Ovary (tissue), 9 donors: ENCODE measurements around the gene A1BG. TPM values are rescaled to one million over a fixed set of nuclear protein-coding genes. Genes with fewer than 3 reads are reported as not detected.
"Not testable (repeated sequence)": the region's sequence is repeated elsewhere in the genome, so short reads cannot be mapped to it uniquely, and the experiment has no call there.

Experiments
- DNase-seq, 5 donors: peaks; one replicate each; pipeline ENCODE4 v3.0.0-alpha.2; 2019 to 2020
- H3K27ac ChIP-seq, 2 donors: fragments of 200-600 bp; one replicate each; pipeline versions ENCODE4 v1.5.1 to v1.8.0; 2019 to 2022
- H3K27me3 ChIP-seq: fragments of 200-600 bp; one replicate; pipeline ENCODE4 v1.8.0; 2022
- H3K36me3 ChIP-seq: fragments of 200-600 bp; sonication (generic); one replicate; pipeline ENCODE4 v1.5.1; 2019
- H3K4me1 ChIP-seq: one replicate; pipeline ENCODE4 v1.8.1; 2013; ENCODE audit warnings: mild to moderate bottlenecking, moderate library complexity; ENCODE audit not compliant: insufficient read depth
- H3K4me3 ChIP-seq: fragments of 200-600 bp; sonication (generic); one replicate; pipeline ENCODE4 v1.5.1; 2017
- H3K9me3 ChIP-seq, 2 donors: fragments of 200-600 bp in 1 of 2; sonication (generic) in 1 of 2; one replicate each; pipeline versions ENCODE4 v1.5.1 to v1.8.1; 2013 to 2019; ENCODE audit warnings: mild to moderate bottlenecking in 1 of 2, moderate library complexity in 1 of 2
- CTCF ChIP-seq, 3 donors: fragments of 450-650 bp in 2 of 3; fragments of 200-600 bp in 1 of 3; IDR thresholded peaks; one replicate each; pipeline versions ENCODE4 v1.5.1 to v1.8.0; 2016 to 2022; ENCODE audit warnings: antibody characterized with exemption in 3 of 3, mild to moderate bottlenecking in 1 of 3
- EP300 ChIP-seq: sonication (generic); formaldehyde crosslinking; IDR thresholded peaks from one replicate; pipeline ENCODE4 v1.6.1; 2017; ENCODE audit warnings: antibody characterized with exemption
- POLR2A ChIP-seq: fragments of 450-650 bp; IDR thresholded peaks from one replicate; pipeline ENCODE4 v1.6.1; 2017; ENCODE audit warnings: antibody characterized with exemption, mild to moderate bottlenecking, moderate library complexity
- WGBS, 3 donors: extraction: QIAGEN DNeasy Blood & Tissue Kit in 1 of 3; methylation state at CpG; one replicate each; pipeline versions ENCODE4 v1.1.5 to v1.1.7; 2013 to 2017; 5-methylcytosine and 5-hydroxymethylcytosine counted together
- intact Hi-C, 4 donors: fragments of 100-400 bp; cut with DNase I; formaldehyde crosslinking; loops; one replicate each; pipeline versions ENCODE4 v1.11.0 to v1.15.1; 2022 to 2023
- polyA plus RNA-seq, 2 donors: library from polyadenylated mRNA; stranded (reverse); fragments of 200-250 nt in 1 of 2; fragments of 350-450 nt in 1 of 2; fragmentation: Illumina TruSeq in 1 of 2; extraction: RNeasy Lipid Tissue Mini Kit (QIAGEN cat#74804) in 1 of 2; gene quantifications; one replicate each; pipeline ENCODE4 v1.2.3, GENCODE V29; 2013 to 2014
- total RNA-seq, 7 donors: library from RNA; depleted of rRNA in 2 of 7; stranded (reverse); fragments of >200 nt in 2 of 7; fragmentation: NEBNext Ultra II Directional in 3 of 7; extraction: Animal tissue kit (Norgen Biotek cat#: 25700) in 3 of 7; gene quantifications; one replicate each; pipeline versions ENCODE4 v1.1.0 to v1.2.4, GENCODE V29; 2016 to 2023
- donor health status: DM: no; HTN: no; CAD: no; lungs with moderate emphysema.
- donor health status: DM: no; HTN: no; CAD: no.
- donor health status: Bipolar disorder and iron deficiency.
- donor health status: DM: yes; HTN: yes; CAD: no.
- donor health status: DM: no; HTN: no; CAD: no.
- donor health status: DM: yes; HTN: yes; CAD: no.

Gene A1BG
- total and polyA plus RNA-seq, 9 donors: 0.38 to 32.4 (median 4.8) TPM

DNA sequence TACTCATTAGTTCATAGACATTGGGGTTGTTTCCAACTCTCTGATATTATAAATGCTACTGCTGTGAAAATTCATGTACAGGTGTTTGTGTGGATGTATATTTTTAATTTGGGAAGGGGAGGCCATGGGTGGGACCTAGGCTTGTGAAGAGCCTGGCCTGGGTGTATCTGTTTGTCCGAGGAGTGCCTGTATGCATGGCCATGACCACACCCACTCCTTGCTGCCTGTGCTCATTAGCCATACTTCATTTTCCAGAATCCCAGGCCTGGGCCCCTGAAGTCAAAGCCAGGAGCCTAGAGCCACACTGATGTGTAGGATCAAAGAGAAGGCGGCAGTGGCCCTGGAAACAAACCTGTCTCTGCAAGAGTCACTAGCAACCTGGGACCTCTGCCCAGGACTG, 37.7 kb downstream of the A1BG start:
- intact Hi-C loops: no loop called here
- WGBS, 3 donors: 93 to 97% (median 95%) methylated on average over 2 of the region's 2 CpGs
- Histone ChIP-seq H3K4me1 (no peaks in the 10 kb centered on the region), H3K36me3 (no peaks in the 10 kb centered on the region), H3K27ac (no peak overlapping the region), H3K9me3 (no peaks in the 10 kb centered on the region), H3K4me3 (no peak overlapping the region), H3K27me3 (no peaks in the 10 kb centered on the region)
- TF ChIP-seq EP300: no peak
- TF ChIP-seq CTCF (IDR thresholded peaks at IDR 0.05): no peak
- no peak for TF ChIP-seq POLR2A
- DNase-seq: no peak

GRCh38 chr19:58311345-58311865, 41.9 kb downstream of the A1BG start:
- no peaks in the 10 kb centered on the region for H3K9me3 ChIP-seq
- DNase-seq: no peak
- TF ChIP-seq CTCF (IDR thresholded peaks at IDR 0.05): no peak
- no peak for TF ChIP-seq POLR2A
- no peak for TF ChIP-seq EP300
- no peaks in the 10 kb centered on the region for H3K36me3 ChIP-seq
- H3K27ac ChIP-seq: no peak overlapping the region
- H3K27me3 ChIP-seq: no peaks in the 10 kb centered on the region
- WGBS, 3 donors: 93 to 95% (median 93%) methylated on average over 7 of the region's 7 CpGs
- H3K4me1 ChIP-seq: no peaks in the 10 kb centered on the region
- no peak overlapping the region for H3K4me3 ChIP-seq
- intact Hi-C loops: no loop called here

- H3K27ac ChIP-seq, H3K27me3 ChIP-seq, intact Hi-C loops, H3K4me3 ChIP-seq, H3K36me3 ChIP-seq, H3K9me3 ChIP-seq, H3K4me1 ChIP-seq: not testable (repeated sequence)
- DNase-seq: peak in 1 of 5 donors; percentile 52
- TF ChIP-seq CTCF (IDR thresholded peaks at IDR 0.05): peak in 1 of 3 donors; percentile 11
- WGBS, 3 donors: 60 to 69% (median 62%) methylated on average over 13 of the region's 13 CpGs
Measured at GRCh38 chr19:58310685-58311084, 42.6 kb downstream of the A1BG start.

GRCh38 chr19:58307736-58308135, 45.6 kb downstream of the A1BG start:
- H3K27me3 ChIP-seq: no peaks in the 10 kb centered on the region
- DNase-seq: no peak
- TF ChIP-seq CTCF (IDR thresholded peaks at IDR 0.05) (no peak), POLR2A (no peak), EP300 (no peak)
- H3K36me3 ChIP-seq: no peaks in the 10 kb centered on the region
- intact Hi-C loops: no loop called here
- H3K27ac ChIP-seq: no peak overlapping the region
- H3K4me3 ChIP-seq: no peak overlapping the region
- H3K4me1 ChIP-seq: peaks cover 2% of the 10 kb centered on the region
- H3K9me3 ChIP-seq: no peaks in the 10 kb centered on the region
- 91 to 97% (median 91%) methylated on average over 4 of the region's 4 CpGs for WGBS, 3 donors
